GM21825 (cell line): ENCODE data around the gene FLT3.

ENCODE experiments used
- ATAC-seq: cut with Tn5 transposase; IDR thresholded peaks from one replicate; pipeline ENCODE4 v1.9.1; 2021; ENCODE audit warnings: mild to moderate bottlenecking, moderate library complexity; ENCODE audit not compliant: unreplicated experiment

The FLT3 gene

DNA sequence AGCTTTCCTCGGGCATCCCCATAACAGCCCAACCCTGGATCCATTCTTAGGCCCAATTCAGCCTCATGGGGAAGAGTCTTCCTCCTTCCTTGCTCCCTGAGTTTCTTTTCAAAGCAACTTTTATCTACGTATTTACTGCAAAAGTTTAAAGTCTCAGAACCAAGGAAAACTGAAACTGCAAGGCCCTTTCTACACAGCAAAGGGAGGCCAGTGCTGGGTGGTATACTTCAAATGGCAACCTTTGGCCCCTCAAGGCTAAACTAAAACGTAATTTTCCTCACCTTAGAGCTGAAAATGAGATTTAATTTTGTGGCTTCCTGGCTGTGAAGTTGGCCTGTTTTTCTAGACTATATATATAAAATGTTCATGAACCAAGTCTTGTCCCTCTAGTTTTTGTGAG lies 136.9 kb downstream of the FLT3 start:
- ATAC-seq: no peak

DNA sequence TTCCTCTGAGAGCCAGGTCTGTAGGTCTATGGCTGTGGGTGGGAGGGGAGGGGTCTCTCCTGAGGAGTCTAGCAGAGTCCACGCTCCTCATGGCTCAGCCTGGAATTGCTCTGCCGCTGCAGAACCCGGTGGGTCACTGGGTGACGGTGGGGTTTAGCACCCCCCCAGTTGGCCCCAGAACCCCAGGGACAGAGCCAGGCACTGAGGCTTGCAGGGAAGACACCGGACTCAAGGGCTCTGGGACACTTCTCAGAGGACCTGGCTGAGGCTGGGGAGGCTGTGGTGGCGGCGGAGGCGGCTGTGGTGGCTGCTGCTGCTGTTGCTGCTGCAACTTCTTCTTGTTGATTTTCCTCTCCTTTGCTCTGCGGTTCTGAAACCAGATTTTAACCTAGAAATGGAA lies 137.4 kb downstream of the FLT3 start:
- no peak for ATAC-seq

DNA sequence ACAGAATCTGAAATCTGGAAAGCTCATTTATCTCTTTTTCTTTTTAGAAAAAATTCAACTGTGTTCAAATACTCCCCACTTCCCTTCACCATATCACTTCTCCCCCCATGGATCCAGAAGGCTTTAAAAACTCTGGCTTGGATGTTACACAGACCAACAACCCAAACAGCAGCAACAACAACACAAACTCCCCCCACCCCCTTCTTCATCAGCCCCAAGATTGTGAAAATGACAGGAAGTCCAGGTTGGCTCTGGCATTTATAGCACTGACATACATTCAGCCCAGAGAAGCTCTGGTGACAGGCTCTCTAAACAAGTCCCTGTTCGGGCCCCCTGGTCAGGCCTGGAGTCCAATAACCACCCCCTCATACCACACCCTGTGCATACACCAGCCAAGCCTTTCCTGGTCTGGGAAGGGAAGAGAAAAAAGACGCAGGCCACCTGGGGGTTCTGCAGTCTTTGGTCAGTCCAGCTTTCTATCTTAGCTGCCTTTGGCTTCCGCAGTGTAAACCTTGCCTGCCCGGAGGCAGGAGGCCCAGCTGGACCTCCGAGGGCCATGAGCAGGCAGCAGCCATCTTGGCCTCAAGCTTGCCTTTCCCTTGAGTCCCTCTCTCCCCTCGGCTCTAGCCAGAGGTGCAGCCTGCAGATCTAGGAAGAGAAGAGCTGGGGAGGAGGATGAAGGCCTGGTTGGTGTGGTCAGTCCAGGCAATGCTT lies 138.1 kb downstream of the FLT3 start:
- no peak for ATAC-seq

DNA sequence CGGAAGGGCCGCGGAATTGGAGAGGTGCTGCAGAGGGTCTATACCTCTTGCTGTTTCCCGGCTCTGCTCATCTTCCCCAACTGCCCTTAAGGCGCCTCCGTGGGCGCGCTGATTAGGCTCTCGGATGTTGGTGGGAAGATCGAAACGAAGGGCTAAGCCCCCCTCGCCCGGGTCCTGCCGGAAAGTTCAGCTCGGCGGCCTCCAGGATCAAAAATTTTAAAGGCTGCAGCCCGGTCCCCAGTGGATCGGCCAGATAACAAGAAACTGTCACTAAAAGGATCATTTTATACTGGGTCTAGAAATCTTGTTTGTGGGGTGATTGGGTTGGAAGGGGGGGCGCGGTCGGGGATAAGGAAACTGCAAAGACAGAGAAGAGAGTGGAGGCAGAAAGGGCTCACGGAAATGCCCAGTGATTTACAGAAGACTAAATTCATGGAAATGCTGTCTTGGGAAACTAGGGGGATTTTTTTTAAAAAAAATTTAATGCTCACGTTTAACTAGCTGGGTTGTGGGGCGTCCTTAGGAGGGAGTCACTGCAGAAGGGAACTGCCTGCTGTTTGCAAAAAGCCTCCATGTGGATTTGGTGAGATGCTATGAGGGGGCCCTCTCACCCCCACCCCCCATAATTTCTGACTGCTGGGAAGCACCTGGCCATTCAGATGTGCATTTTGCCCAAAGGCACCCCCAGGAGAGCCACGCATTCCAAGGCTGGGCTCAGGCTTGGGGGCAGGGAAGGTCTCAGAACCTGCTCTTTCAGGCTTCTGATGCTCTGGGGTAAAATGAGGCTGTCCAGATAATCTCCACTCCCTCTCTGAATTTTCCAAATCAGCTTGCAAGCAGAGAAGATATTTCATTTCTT lies 138.9 kb downstream of the FLT3 start:
- ATAC-seq: no peak

DNA sequence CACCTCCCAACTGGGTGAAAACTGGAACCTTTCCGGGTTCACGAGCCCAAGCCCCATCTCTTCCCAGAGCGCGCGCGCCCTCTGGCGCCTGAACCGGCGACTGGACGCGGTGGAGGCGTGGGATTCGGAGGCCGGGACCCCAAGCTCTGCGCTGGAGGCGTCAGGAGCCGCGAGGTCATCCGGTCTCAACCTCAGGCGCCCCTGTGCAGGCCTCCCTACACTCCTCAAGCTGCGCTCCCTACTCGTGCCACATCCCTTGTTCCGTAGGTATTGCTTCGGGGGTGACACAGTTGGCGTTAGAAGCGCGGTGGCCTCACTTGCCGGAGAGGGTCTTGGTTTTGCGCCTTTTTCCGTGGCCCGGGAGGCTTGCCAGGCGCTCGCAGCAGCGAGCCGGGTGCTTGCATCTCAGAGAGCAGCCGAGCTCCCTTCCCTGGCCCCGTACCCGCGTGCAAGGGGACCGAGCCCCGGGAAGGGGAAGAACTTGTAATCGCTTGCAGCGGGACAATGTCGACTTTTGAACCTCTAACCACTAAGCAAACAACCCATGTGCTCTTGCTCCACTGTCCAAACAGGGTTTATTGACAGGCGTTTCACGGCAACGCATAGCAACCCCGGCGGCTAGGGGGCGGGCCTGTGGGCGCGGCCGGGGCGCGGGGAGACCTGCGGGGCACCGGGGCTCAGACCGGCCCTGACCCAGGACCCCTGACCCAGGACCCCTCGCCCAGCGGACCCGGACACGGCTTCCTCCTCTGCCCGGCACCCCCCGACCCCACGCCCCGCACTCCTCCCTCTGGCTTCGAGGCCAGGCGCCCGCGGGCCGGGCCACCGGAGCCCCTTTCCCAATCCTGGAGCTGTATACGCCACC lies 139.8 kb downstream of the FLT3 start:
- ATAC-seq: no peak

DNA sequence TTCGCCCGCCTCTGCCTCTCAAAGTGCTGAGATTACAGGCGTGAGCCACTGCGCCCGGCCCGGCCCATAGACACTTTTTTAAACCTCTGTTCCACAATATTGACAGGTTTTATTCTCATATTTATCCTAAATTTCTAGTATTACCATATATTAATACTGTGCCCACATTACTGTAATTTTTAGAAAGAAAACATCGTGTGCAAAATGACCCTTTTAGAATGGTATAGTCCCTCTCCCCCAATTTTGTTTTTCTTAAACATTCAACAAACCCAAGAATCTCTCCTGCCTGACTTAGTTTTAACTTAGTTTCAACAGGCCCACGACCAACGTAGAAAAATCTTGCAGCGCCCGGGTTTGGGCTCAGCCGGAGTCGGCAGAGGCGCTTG lies 140.4 kb downstream of the FLT3 start:
- no peak for ATAC-seq

DNA sequence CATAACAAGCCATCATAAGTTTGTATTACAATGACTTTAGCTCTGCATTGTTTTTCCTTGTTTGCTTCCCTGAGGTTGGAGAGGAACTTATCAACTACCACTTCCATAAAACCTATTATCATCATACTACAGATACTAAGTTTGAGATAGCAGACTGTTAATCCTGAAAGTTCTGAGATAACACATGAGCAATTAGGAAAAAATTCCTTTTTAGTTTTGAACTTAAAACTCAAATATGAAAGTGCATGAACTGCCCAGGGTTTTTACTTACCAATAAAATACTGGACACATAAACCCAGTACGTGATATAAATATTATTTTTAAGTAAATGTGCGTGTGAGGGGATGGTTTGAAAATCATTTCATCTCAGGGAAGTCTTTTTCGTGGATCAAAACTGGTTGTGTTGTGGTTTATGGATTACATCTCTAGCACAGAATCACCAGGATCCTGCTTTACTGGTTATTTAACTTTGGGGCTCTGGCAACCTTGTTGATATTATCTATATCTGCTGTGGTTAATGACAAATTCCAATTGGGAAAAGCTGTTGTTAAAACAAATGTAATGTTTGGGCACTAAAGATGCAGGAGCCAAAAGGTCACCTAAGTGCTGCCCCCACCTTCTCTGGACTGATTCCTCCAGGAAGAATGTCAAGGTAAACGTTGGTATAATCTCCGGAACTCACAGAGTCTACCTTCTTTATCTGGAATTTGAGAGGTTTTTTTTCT lies 143.6 kb downstream of the FLT3 start:
- ATAC-seq: no peak

DNA sequence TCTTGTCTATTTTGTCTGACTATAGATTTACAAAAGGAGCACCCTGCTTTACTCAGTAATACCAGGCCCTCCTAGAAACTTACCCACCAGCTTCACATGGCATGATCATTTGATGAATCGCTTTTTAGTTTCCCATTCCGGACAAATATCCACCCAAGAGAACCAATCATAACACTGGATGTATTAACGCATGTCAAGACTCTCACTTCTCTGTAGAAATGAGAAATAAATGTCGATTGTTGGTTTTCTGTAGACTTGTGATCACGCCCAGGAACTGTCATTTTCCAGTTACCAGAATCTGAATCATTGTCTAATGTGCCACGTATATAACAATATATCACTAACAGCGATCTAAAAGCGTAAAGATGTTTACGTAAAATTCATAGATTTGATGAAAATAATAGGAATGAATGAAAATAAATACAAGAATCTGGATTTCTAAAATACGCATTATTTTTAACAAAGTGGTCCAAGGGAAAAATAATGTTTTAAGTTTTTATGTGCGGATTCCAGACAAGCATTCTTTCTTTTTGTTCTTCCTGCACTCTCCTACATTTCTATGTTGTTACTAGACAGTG lies 145.3 kb downstream of the FLT3 start:
- ATAC-seq: no peak

DNA sequence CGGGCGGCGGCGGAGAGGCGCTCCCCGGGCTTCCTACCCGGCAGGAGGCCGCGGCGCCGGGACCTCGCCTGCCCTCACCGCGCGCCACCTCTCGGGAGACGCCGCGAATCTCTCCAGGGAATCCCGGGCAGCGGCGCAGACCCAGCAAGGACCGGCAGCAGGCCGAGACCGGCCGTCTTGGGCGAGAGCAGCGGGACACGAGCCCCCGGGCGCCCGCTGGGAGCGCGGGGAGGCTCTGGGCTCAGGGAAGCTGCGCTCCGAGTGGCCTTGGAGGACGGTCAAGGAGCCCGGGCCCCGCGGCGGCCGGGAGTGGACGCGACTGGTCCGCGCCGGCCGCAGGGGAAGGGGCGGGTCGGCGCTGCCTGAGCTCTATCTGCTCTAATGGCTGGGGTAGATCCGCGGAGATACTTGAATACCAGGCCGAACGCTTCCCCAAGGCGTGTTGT lies 145.9 kb downstream of the FLT3 start:
- peak; percentile 31 for ATAC-seq

DNA sequence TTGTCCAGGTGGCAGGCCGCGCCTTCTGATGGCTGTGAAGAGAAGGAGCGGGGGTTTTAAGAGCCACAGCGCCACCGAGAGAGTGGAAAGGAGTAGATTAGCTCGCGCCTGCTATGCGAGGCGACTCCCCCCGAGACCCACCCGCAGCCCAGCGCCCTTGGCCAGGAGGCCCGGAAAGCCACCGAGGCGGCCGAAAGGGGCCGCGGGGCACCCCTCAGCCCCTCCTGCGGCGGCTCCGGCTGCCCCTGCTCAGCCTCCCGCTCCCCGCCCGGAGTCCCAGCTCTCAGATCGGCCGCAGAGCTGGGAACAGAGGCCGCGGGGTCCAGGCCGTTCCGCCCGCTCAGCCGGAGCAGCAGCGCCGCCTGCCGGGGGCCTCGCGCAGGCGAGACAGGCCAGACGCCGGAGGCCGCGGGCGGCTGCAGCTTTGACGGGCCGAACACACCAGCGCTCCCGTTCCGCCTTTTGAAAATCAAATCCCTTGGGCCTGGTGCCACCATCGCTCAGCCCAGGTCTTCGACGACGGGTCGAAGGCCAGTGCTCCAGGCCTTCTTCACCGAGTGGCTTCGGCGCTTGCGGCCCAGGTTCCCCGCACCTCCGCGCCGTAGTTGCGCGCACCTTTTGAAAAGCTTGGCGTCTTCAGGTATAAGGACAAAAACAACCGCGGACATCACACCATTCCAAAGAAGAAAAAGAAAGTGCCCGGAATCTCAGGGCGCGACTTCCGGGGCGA lies 146.5 kb downstream of the FLT3 start:
- peak; percentile 74 for ATAC-seq
